ENCODE data around the gene PHLPP1.

PHLPP1 gene

DNA sequence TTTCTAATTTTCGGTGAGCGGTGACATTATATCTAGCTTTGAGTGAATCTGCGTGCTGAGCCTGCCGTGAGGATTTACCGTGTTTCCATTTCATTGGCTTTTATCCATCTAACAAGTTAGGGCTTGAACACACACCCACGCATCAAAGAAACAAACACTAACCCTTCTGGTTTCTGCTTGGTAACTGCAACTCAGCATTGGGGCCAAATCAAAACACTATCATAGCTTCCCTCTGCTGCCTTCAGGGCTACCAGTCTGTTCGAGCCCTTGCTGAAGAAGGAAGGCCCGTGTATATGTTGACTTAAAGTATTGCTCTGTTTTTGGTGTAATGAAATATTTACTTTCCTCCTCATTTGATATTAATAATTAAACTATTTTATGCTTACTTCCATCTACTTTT, 227.2 kb downstream of the PHLPP1 start:
- Mint-ChIP-seq H3K27me3 (ENCODE audit: low read depth, poor library complexity) (peaks cover 3% of the 10 kb centered on the region), H3K4me3 (no peak overlapping the region), H3K36me3 (ENCODE audit: low read depth) (peaks cover 56% of the 10 kb centered on the region), H3K9me3 (no peaks in the 10 kb centered on the region), H3K27ac (no peak overlapping the region), H3K4me1 (peaks cover 9% of the 10 kb centered on the region)
- no peak for DNase-seq
- no peak for TF ChIP-seq CTCF (IDR thresholded peaks at IDR 0.05)

DNA sequence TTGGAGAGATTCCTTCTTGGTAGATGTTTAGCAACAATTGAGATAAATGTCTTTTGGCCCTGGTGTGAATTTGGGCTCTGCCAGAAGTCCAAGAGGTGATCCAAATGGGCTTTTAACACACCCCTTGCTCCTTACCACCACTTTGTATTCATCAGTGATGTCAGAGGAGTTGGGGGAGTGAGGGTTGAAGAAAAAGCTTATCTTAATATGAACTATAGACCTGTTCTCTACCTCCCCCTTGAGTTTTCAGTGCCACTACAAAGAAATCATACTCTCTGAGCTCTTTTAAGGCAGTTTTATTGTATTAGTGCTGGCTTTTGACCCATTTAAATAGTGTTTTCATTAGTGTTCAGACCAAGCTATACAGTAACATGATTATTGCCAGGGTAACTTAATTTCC, 229.1 kb downstream of the PHLPP1 start:
- Mint-ChIP-seq H3K27me3 (ENCODE audit: low read depth, poor library complexity) (peaks cover 3% of the 10 kb centered on the region), H3K9me3 (no peaks in the 10 kb centered on the region), H3K4me3 (no peak overlapping the region), H3K27ac (no peak overlapping the region), H3K4me1 (peaks cover 6% of the 10 kb centered on the region), H3K36me3 (ENCODE audit: low read depth) (peaks cover 55% of the 10 kb centered on the region)
- TF ChIP-seq CTCF (IDR thresholded peaks at IDR 0.05): no peak
- no peak for DNase-seq

DNA sequence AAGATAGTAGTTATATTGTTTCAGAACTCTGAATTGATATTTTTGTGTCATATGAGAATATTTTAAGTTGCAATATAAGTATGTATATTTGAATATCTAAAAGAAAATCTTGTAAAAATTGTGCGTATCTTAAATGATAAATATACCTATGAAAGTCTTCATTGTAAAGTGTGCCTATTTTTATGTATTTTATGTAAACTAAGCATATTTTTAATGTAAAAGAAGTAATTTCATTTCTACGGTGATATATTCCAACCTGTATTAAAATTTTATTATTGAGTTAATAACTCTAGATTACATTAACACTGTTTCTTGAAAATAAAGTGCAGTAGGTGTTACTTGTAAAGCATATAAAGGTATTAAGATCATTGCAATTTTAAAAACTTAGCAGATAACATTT, 233.4 kb downstream of the PHLPP1 start:
- H3K9me3 Mint-ChIP-seq: no peaks in the 10 kb centered on the region
- no peak for TF ChIP-seq CTCF (IDR thresholded peaks at IDR 0.05)
- no peaks in the 10 kb centered on the region for H3K4me1 Mint-ChIP-seq
- H3K27me3 Mint-ChIP-seq (ENCODE audit: low read depth, poor library complexity): no peaks in the 10 kb centered on the region
- H3K36me3 Mint-ChIP-seq (ENCODE audit: low read depth): peaks cover 43% of the 10 kb centered on the region
- H3K4me3 Mint-ChIP-seq: no peak overlapping the region
- no peak overlapping the region for H3K27ac Mint-ChIP-seq
- DNase-seq: no peak

GRCh38 chr18:62950246-62950645, 234.9 kb downstream of the PHLPP1 start:
- H3K4me1 Mint-ChIP-seq: peaks cover 6% of the 10 kb centered on the region
- no peak overlapping the region for H3K4me3 Mint-ChIP-seq
- H3K9me3 Mint-ChIP-seq: no peaks in the 10 kb centered on the region
- H3K27me3 Mint-ChIP-seq (ENCODE audit: low read depth, poor library complexity): no peaks in the 10 kb centered on the region
- DNase-seq: no peak
- no peak for TF ChIP-seq CTCF (IDR thresholded peaks at IDR 0.05)
- no peak overlapping the region for H3K27ac Mint-ChIP-seq
- H3K36me3 Mint-ChIP-seq (ENCODE audit: low read depth): peaks cover 41% of the 10 kb centered on the region

DNA sequence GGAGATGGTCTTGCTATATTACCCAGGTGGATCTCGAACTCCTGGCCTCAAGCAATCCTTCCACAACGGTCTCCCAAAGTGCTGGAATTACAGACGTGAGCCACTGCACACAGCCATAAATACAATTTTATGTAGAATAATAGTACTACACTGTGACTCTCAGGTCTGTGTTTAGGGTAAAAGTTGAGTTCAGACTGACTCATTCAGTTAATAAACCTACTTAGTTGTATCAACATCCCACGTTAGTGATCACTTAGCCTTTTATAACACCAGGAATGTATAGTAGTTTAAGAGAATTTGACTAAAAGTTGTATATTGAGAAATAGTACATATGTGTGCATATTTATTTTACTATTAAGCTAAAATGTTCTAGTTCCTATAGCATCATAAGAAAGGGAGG, 237.5 kb downstream of the PHLPP1 start:
- Mint-ChIP-seq H3K9me3 (no peaks in the 10 kb centered on the region), H3K27me3 (ENCODE audit: low read depth, poor library complexity) (peaks cover 2% of the 10 kb centered on the region), H3K4me1 (peaks cover 6% of the 10 kb centered on the region), H3K36me3 (ENCODE audit: low read depth) (peaks cover 37% of the 10 kb centered on the region), H3K4me3 (no peak overlapping the region), H3K27ac (no peak overlapping the region)
- no peak for TF ChIP-seq CTCF (IDR thresholded peaks at IDR 0.05)
- DNase-seq: no peak

GRCh38 chr18:62953663-62954062, 238.3 kb downstream of the PHLPP1 start:
- TF ChIP-seq CTCF (IDR thresholded peaks at IDR 0.05): no peak
- no peak for DNase-seq
- Mint-ChIP-seq H3K9me3 (no peaks in the 10 kb centered on the region), H3K4me1 (peaks cover 6% of the 10 kb centered on the region), H3K36me3 (ENCODE audit: low read depth) (peaks cover 41% of the 10 kb centered on the region), H3K27me3 (ENCODE audit: low read depth, poor library complexity) (peaks cover 2% of the 10 kb centered on the region), H3K27ac (no peak overlapping the region), H3K4me3 (no peak overlapping the region)

Measured in nephron progenitor cell (in vitro differentiated cells).